H1 (cell line): ENCODE results near the gene DHCR7. TPM values are rescaled to one million over a fixed set of nuclear protein-coding genes. Genes with fewer than 3 reads are reported as not detected.

Experiments used
- CTCF ChIA-PET: fragments of 300-600 bp; sonication (Branson Sonifier 250); formaldehyde crosslinking; loops from one replicate; lab custom pipeline; 2021; ENCODE audit not compliant: partially characterized antibody; lab: Charles Lee
- POLR2A ChIA-PET: fragments of 300-600 bp; sonication (Branson Sonifier 250); formaldehyde crosslinking; loops from one replicate; lab custom pipeline; 2021; ENCODE audit warnings: inconsistent platforms; ENCODE audit not compliant: partially characterized antibody; lab: Charles Lee
- DNase-seq, 2 experiments: peaks; one replicate each; pipeline versions ENCODE4 v3.0.0 to v3.0.0-alpha.2; 2010 to 2022; ENCODE audit warnings: low spot score in 2 of 2, low read depth in 1 of 2, mixed read lengths in 1 of 2
- FAIRE-seq: peaks from 2 replicates; lab custom pipeline; 2011; peaks lifted over from hg19 to GRCh38; lab: Jason Lieb, UNC
- H2AFZ ChIP-seq: 2 replicates; pipeline ENCODE4 v1.8.1; 2012; ENCODE audit warnings: low read length, inconsistent platforms
- H2AK5ac ChIP-seq: 2 replicates; pipeline ENCODE4 v1.6.1; 2013; ENCODE audit warnings: low read depth, low read length
- H2BK120ac ChIP-seq: replicated peaks from 2 replicates; pipeline ENCODE3; 2013; ENCODE audit warnings: low read depth, low read length, inconsistent platforms
- H2BK12ac ChIP-seq: 2 replicates; pipeline ENCODE4 v1.6.1; 2013; ENCODE audit warnings: low read depth, low read length
- H2BK15ac ChIP-seq: 2 replicates; pipeline ENCODE4 v1.6.1; 2013; ENCODE audit warnings: low read length
- H2BK20ac ChIP-seq: 2 replicates; pipeline ENCODE4 v1.6.1; 2013; ENCODE audit warnings: low read length
- H2BK5ac ChIP-seq: 2 replicates; pipeline ENCODE4 v1.6.1; 2013; ENCODE audit warnings: low read depth, low read length
- H3K14ac ChIP-seq: 2 replicates; pipeline ENCODE4 v1.6.1; 2013; ENCODE audit warnings: inconsistent platforms; ENCODE audit not compliant: insufficient read length
- H3K18ac ChIP-seq: 2 replicates; pipeline ENCODE4 v1.6.1; 2013; ENCODE audit warnings: low read length; ENCODE audit errors: extremely low read depth
- H3K23ac ChIP-seq: 2 replicates; pipeline ENCODE4 v1.6.1; 2013; ENCODE audit warnings: inconsistent platforms; ENCODE audit not compliant: insufficient read length
- H3K23me2 ChIP-seq: 2 replicates; pipeline ENCODE4 v1.6.1; 2013; ENCODE audit warnings: low read depth, low read length
- H3K27ac ChIP-seq: 2 replicates; pipeline ENCODE4 v1.6.1; 2011; ENCODE audit warnings: low read depth, low read length, inconsistent platforms
- H3K27me3 ChIP-seq, 4 experiments: replicated peaks in 1 of 4; 1 replicate in 1 of 4; 2 replicates in 3 of 4; pipeline versions ENCODE4 v1.6.1 to v1.8.1; 2011 to 2013; ENCODE audit warnings: low read length in 3 of 4, mild to moderate bottlenecking in 3 of 4, inconsistent platforms in 2 of 4, mixed read lengths in 2 of 4, moderate library complexity in 1 of 4; ENCODE audit not compliant: control insufficient read depth in 3 of 4, insufficient read depth in 3 of 4; ENCODE audit errors: extremely low read depth in 1 of 4
- H3K36me3 ChIP-seq, 4 experiments: 2 replicates each; pipeline versions ENCODE4 v1.6.1 to v1.8.1; 2011 to 2013; ENCODE audit warnings: mild to moderate bottlenecking in 4 of 4, low read length in 3 of 4, moderate library complexity in 2 of 4, control low read depth in 1 of 4, inconsistent platforms in 1 of 4; ENCODE audit not compliant: insufficient read depth in 4 of 4, control insufficient read depth in 2 of 4
- H3K4ac ChIP-seq: replicated peaks from 2 replicates; pipeline ENCODE3; 2013; ENCODE audit warnings: low read length, low read depth, mixed read lengths, inconsistent platforms; ENCODE audit not compliant: insufficient read length
- H3K4me1 ChIP-seq, 4 experiments: replicated peaks in 1 of 4; 1 replicate in 1 of 4; 2 replicates in 3 of 4; pipeline versions ENCODE4 v1.6.1 to v1.8.1; 2011 to 2013; ENCODE audit warnings: low read length in 3 of 4, inconsistent platforms in 2 of 4, mixed read lengths in 1 of 4; ENCODE audit not compliant: insufficient read depth in 4 of 4, control insufficient read depth in 3 of 4
- H3K4me2 ChIP-seq, 2 experiments: 2 replicates each; pipeline versions ENCODE4 v1.6.1 to v1.8.1; 2011 to 2013; ENCODE audit warnings: low read depth in 2 of 2, low read length in 2 of 2, control low read depth in 1 of 2, inconsistent platforms in 1 of 2, mild to moderate bottlenecking in 1 of 2; ENCODE audit not compliant: insufficient read depth in 1 of 2
- H3K4me3 ChIP-seq, 4 experiments: fragments of 200-600, 300-600 bp in 1 of 4; sonication (generic), shearing (Covaris generic), sonication (Bioruptor Twin) in 1 of 4; 2 replicates each; pipeline versions ENCODE4 v1.5.1 to v1.8.1; 2011 to 2016; ENCODE audit warnings: low read length in 4 of 4, low read depth in 3 of 4, control low read depth in 2 of 4, inconsistent platforms in 2 of 4, mild to moderate bottlenecking in 2 of 4, mixed read lengths in 1 of 4, moderate library complexity in 1 of 4; ENCODE audit not compliant: insufficient read depth in 2 of 4; ENCODE audit errors: extremely low read depth in 1 of 4
- H3K56ac ChIP-seq: replicated peaks from 2 replicates; pipeline ENCODE3; 2013; ENCODE audit warnings: low read depth, mild to moderate bottlenecking, mixed read lengths, low read length, inconsistent platforms; ENCODE audit not compliant: insufficient read length
- H3K79me1 ChIP-seq: 2 replicates; pipeline ENCODE4 v1.6.1; 2013; ENCODE audit warnings: low read depth, low read length, control low read depth
- H3K79me2 ChIP-seq, 2 experiments: 2 replicates each; pipeline versions ENCODE4 v1.6.1 to v1.8.1; 2012 to 2013; ENCODE audit warnings: low read length in 2 of 2, mild to moderate bottlenecking in 2 of 2, inconsistent platforms in 1 of 2; ENCODE audit not compliant: insufficient read depth in 2 of 2, control insufficient read depth in 1 of 2
- H3K9ac ChIP-seq, 4 experiments: replicated peaks in 1 of 4; 1 replicate in 1 of 4; 2 replicates in 3 of 4; pipeline versions ENCODE4 v1.6.1 to v1.8.1; 2011 to 2013; ENCODE audit warnings: low read depth in 3 of 4, low read length in 3 of 4, control low read depth in 2 of 4, mild to moderate bottlenecking in 2 of 4, moderate library complexity in 2 of 4, inconsistent platforms in 1 of 4; ENCODE audit errors: extremely low read depth in 1 of 4
- H3K9me3 ChIP-seq, 2 experiments: 2 replicates each; pipeline versions ENCODE4 v1.6.1 to v1.8.1; 2012 to 2013; ENCODE audit warnings: mild to moderate bottlenecking in 2 of 2, moderate library complexity in 2 of 2, control low read depth in 1 of 2, inconsistent platforms in 1 of 2, low read depth in 1 of 2, low read length in 1 of 2, mixed read lengths in 1 of 2; ENCODE audit not compliant: insufficient read depth in 2 of 2
- H4K20me1 ChIP-seq, 2 experiments: replicated peaks in 1 of 2; 2 replicates each; pipeline versions ENCODE3 to v1.8.1; 2011 to 2013; ENCODE audit warnings: inconsistent platforms in 2 of 2, low read length in 2 of 2, mild to moderate bottlenecking in 1 of 2; ENCODE audit not compliant: insufficient read depth in 2 of 2, control insufficient read depth in 1 of 2
- H4K5ac ChIP-seq: 2 replicates; pipeline ENCODE4 v1.6.1; 2013; ENCODE audit warnings: low read length, low read depth, mixed read lengths, inconsistent platforms; ENCODE audit not compliant: insufficient read length
- H4K8ac ChIP-seq: 2 replicates; pipeline ENCODE4 v1.8.0; 2013; ENCODE audit warnings: mild to moderate bottlenecking, moderate library complexity, low read length, inconsistent platforms; ENCODE audit not compliant: insufficient read depth; ENCODE audit errors: extremely low read depth
- H4K91ac ChIP-seq: replicated peaks from 2 replicates; pipeline ENCODE3; 2013; ENCODE audit warnings: low read length, mixed read lengths, inconsistent platforms; ENCODE audit not compliant: insufficient read length
- BACH1 ChIP-seq: IDR thresholded peaks from 2 replicates; pipeline ENCODE4 v1.6.1; 2012; ENCODE audit warnings: low read length, improper control_type of control experiment
- BCL11A ChIP-seq, 2 experiments: IDR thresholded peaks; one replicate each; pipeline ENCODE4 v1.6.1; 2011; ENCODE audit warnings: low read depth in 2 of 2, low read length in 2 of 2, mild to moderate bottlenecking in 2 of 2
- FOSL1 ChIP-seq: IDR thresholded peaks from 2 replicates; pipeline ENCODE4 v1.6.1; 2011; ENCODE audit warnings: mild to moderate bottlenecking, low read depth, low read length, moderate library complexity; ENCODE audit not compliant: insufficient read depth
- GABPA ChIP-seq: IDR thresholded peaks from 2 replicates; pipeline ENCODE4 v1.6.1; 2011; ENCODE audit warnings: mild to moderate bottlenecking, low read length, moderate library complexity, borderline replicate concordance; ENCODE audit not compliant: insufficient read depth
- JUN ChIP-seq: IDR thresholded peaks from 2 replicates; pipeline ENCODE4 v1.6.1; 2011; ENCODE audit warnings: low read depth, mild to moderate bottlenecking, improper control_type of control experiment, low read length
- JUND ChIP-seq: IDR thresholded peaks from 2 replicates; pipeline ENCODE4 v1.6.1; 2011; ENCODE audit warnings: mild to moderate bottlenecking, improper control_type of control experiment, low read length
- NRF1 ChIP-seq: IDR thresholded peaks from 2 replicates; pipeline ENCODE4 v1.6.1; 2011; ENCODE audit warnings: mild to moderate bottlenecking, low read depth, low read length, improper control_type of control experiment
- POLR2AphosphoS5 ChIP-seq: IDR thresholded peaks from 2 replicates; pipeline ENCODE4 v1.6.1; 2011; ENCODE audit warnings: low read depth, low read length
- RBBP5 ChIP-seq: IDR thresholded peaks from 2 replicates; pipeline ENCODE4 v1.7.1; 2012; ENCODE audit warnings: low read depth, mild to moderate bottlenecking, inconsistent platforms, low read length, moderate library complexity, borderline replicate concordance
- RNF2 ChIP-seq: fragments of 200-900, 300-1000 bp; sonication (generic); IDR thresholded peaks from 2 replicates; pipeline ENCODE4 v1.7.1; 2016; ENCODE audit warnings: borderline replicate concordance, low read depth, mild to moderate bottlenecking, antibody characterized with exemption, low read length; ENCODE audit not compliant: poor library complexity, severe bottlenecking; ENCODE audit errors: missing control alignments
- RXRA ChIP-seq: IDR thresholded peaks from 2 replicates; pipeline ENCODE4 v1.6.1; 2011; ENCODE audit warnings: low read depth, mild to moderate bottlenecking, low read length, moderate library complexity; ENCODE audit not compliant: insufficient read depth
- SIN3A ChIP-seq, 2 experiments: IDR thresholded peaks in 1 of 2; conservative IDR thresholded peaks in 1 of 2; 2 replicates each; pipeline ENCODE4 v1.6.1; 2011 to 2012; ENCODE audit warnings: low read length in 2 of 2, improper control_type of control experiment in 1 of 2, low read depth in 1 of 2, mild to moderate bottlenecking in 1 of 2
- SP2 ChIP-seq: IDR thresholded peaks from 2 replicates; pipeline ENCODE4 v1.6.1; 2012; ENCODE audit warnings: mild to moderate bottlenecking, low read length, inconsistent platforms
- SP4 ChIP-seq: IDR thresholded peaks from 2 replicates; pipeline ENCODE4 v1.6.1; 2012; ENCODE audit warnings: low read length, inconsistent platforms
- YY1 ChIP-seq: IDR thresholded peaks from 2 replicates; pipeline ENCODE4 v1.6.1; 2011; ENCODE audit warnings: low read depth, mild to moderate bottlenecking, low read length
- WGBS, 2 experiments: shearing (Covaris generic) in 1 of 2; methylation state at CpG; one replicate each; pipeline versions ENCODE4 v1.1.6 to v1.1.7; 2013 to 2015; ENCODE audit warnings: low lambda C conversion rate in 2 of 2, mixed read lengths in 2 of 2, inconsistent platforms in 1 of 2, low coverage in 1 of 2, missing lambda C conversion rate in 1 of 2; ENCODE audit not compliant: insufficient replicate concordance in 2 of 2, insufficient coverage in 1 of 2, insufficient read length in 1 of 2; ENCODE audit errors: extremely low coverage in 1 of 2, missing lambda C conversion rate in 1 of 2; 5-methylcytosine and 5-hydroxymethylcytosine counted together
- polyA plus RNA-seq, 7 experiments: library from polyadenylated mRNA; depleted of rRNA in 3 of 7; stranded (reverse) in 5 of 7; unstranded in 2 of 7; fragments of >200 nt in 5 of 7; fragments of 200-250 nt in 2 of 7; gene quantifications; 1 replicate in 5 of 7; 2 replicates in 1 of 7; 4 replicates in 1 of 7; pipeline versions ENCODE4 v1.2.1 to v1.2.3, GENCODE V29; 2011 to 2013; ENCODE audit warnings: missing spikeins in 2 of 7, mixed read lengths in 2 of 7
- total RNA-seq: library from RNA; stranded (reverse); fragmentation: NEBNext Ultra II Directional; extraction: Animal tissue kit (Norgen Biotek cat#: 25700); gene quantifications from 2 replicates; pipeline ENCODE4 v1.2.1, GENCODE V29; 2021

DHCR7 gene
- total and polyA plus RNA-seq, 2 of the 8 experiments (the other 6 are each of a cell fraction or from before 2014, with no cell fraction given) = 144 to 157 TPM

DNA sequence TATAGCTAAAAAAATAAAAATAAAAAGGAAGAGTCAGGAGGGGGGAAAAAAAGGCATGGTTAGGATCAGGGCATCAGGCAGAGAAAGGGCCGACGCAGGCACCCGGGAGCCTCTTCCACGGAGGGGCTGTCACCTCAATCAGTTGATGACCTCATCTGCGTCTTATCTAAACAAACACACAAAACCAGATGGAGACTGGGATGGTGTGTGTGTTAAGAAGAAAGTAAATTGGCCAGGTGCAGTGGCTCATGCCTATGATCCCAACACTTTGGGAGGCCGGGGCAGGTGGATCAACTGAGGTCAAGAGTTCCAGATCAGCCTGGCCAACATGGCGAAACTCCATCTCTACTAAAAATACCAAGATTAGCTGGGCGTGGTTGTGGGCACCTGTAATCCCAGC lies 63.6 kb downstream of the DHCR7 start:
- no peak for DNase-seq
- H4K8ac ChIP-seq = no peak overlapping the region
- ChIA-PET CTCF (interaction anchor here (0.6 to 1.5 kb wide), 3 partner anchors 10 to 570 kb away, joined by 3 to 4 read pairs (median 3); no protein-coding TSS in a partner anchor), POLR2A (no interaction called here)
- H3K9ac ChIP-seq = no peak overlapping the region
- no peaks in the 10 kb centered on the region for H3K79me2 ChIP-seq
- H2AK5ac ChIP-seq = no peak overlapping the region
- no peak overlapping the region for H3K27ac ChIP-seq
- no peak overlapping the region for H3K18ac ChIP-seq
- no peak overlapping the region for H2BK20ac ChIP-seq
- no peaks in the 10 kb centered on the region for H3K79me1 ChIP-seq
- H4K20me1 ChIP-seq = no peaks in the 10 kb centered on the region
- 90% methylated on average over 8 of the region's 8 CpGs; no CpG with 5 or more reads in 1 of the 2 experiments for WGBS, 2 experiments
- no peaks in the 10 kb centered on the region for H3K4me1 ChIP-seq
- H3K4me3 ChIP-seq = no peak overlapping the region
- no peak overlapping the region for H4K5ac ChIP-seq
- no peak overlapping the region for H3K23ac ChIP-seq
- H3K14ac ChIP-seq = no peak overlapping the region
- H2BK5ac ChIP-seq = no peak overlapping the region
- peaks cover 9 to 12% of the 10 kb centered on the region in 2 experiments for H3K9me3 ChIP-seq
- H4K91ac ChIP-seq = no peak overlapping the region
- no peak overlapping the region for H3K4ac ChIP-seq
- no peaks in the 10 kb centered on the region for H3K27me3 ChIP-seq
- no peak for FAIRE-seq
- H2BK120ac ChIP-seq = no peak overlapping the region
- H3K4me2 ChIP-seq = no peak overlapping the region
- no peak overlapping the region for H2AFZ ChIP-seq
- H2BK15ac ChIP-seq = no peak overlapping the region
- H2BK12ac ChIP-seq = no peak overlapping the region
- H3K56ac ChIP-seq = no peak overlapping the region
- peaks cover 11% of the 10 kb centered on the region; the same call in 1 of the 2 replicates for H3K23me2 ChIP-seq
- H3K36me3 ChIP-seq = no peaks in the 10 kb centered on the region; a peak in 1 of 8 replicates
- TF ChIP-seq RBBP5 (no peak), SP2 (no peak), BCL11A (IDR thresholded peaks at IDR 0.05; ENCODE audit: low read depth in 2 of 2, low read length in 2 of 2) (no peak), GABPA (no peak), FOSL1 (no peak), YY1 (no peak), RXRA (no peak), SP4 (no peak), JUND (no peak), POLR2AphosphoS5 (no peak), JUN (no peak), BACH1 (no peak), RNF2 (no peak), SIN3A (conservative IDR thresholded peaks at IDR 0.05 in 1 of 2, IDR thresholded peaks at IDR 0.05 in 1 of 2; ENCODE audit: low read depth in 1 of 2, low read length in 2 of 2) (no peak), NRF1 (no peak)
